ENCODE data around the gene SPR.
A peak's percentile ranks its signal among the peaks of the same experiment; 100 is the strongest.

The SPR gene

DNA sequence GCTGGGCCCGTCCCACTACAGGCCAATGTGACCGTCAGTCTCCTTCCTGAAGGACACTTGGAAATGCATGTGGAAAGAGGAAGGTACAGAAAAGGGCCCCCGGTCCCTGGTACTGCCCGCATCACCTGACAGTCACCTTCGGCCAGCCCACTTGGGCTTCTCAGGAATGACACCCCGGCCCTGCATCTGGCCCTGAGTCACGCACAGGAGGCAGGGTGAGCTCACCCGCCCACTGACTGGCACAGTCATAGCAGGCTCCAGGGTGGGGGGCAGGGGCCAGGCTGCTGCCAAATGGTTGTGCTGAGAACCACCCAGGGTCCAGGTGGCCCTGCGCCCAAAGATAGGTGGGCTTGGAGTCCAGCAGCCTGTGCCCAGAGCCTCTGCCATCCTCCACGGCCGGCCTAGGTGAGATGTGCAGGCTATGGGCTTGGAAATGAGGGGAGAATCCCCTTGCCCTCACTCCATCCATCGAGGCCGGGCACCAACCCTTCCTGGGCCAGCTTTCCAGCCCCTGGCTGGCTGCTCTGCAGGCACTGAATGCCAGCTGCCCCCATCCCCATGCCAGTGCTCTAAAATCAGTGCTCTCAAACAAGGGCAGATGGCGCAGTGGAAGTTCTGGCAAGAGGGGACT is 44.2 kb downstream of the SPR start:
- DNase-seq (ENCODE audit: low spot score), result peak; percentile 58

DNA sequence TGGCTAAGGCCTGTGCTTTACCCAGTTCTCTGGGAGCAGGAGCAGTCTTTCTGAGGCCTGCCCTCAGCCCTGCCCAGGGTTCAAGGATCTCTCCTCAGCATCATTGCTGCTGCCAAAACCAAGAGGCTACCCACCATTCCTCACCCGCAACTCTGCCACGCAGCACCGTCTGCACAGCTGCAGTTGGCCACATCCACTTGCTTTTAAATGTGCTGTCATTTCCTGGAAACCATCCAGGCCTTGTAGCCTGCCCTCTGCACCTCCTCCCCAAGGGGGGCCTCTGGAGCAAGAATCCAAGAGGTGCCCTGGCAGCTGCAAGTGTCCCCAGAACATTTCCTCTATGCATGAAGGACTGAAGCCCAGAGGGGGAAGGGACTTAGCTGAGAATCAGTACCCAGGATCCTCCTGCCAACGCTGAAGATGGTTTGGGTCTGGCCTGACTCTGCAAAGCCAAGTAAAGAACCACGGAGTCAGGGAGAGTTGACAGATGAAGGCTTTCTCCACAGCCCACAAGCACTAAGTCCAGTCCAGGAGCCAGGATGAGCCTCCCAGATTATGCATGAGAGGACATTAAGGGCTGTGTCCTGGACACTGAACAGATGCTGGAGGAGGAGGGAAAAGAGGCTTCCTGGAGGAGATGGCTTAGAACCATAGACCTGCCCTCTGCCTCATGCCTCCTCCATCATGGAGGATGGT is 45.0 kb downstream of the SPR start:
- DNase-seq (ENCODE audit: low spot score), result no peak

DNA sequence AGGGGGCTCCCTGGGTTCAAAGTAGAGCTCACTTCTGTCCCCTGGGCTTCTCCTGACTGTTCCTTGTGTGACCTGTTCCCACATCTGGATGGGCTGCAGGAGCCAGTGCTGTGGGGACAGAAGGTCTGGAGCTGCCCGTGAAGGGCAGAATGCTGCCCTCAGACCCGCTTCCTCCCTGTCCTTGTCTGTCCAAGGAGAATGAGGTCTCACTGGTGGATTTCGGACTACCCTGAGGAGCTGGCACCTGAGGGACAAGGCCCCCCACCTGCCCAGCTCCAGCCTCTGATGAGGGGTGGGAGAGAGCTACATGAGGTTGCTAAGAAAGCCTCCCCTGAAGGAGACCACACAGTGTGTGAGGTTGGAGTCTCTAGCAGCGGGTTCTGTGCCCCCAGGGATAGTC is 45.6 kb downstream of the SPR start:
- DNase-seq (ENCODE audit: low spot score), result no peak

DNA sequence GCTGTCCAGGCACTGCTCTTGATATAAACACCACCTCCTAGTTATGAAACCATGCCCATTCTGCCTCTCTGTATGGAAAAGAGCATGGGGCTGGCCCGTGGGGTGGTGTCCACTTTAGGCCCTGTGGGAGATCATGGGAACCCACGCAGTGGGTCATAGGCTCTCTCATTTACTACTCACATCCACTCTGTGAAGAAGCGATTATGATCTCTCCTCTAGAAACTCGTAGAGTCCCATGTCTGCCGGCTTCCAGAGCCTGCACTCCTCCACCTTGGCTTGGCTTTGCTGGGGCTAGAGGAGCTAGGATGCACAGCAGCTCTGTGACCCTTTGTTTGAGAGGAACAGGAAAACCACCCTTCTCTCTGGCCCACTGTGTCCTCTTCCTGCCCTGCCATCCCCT is 46.0 kb downstream of the SPR start:
- DNase-seq (ENCODE audit: low spot score), result no peak

DNA sequence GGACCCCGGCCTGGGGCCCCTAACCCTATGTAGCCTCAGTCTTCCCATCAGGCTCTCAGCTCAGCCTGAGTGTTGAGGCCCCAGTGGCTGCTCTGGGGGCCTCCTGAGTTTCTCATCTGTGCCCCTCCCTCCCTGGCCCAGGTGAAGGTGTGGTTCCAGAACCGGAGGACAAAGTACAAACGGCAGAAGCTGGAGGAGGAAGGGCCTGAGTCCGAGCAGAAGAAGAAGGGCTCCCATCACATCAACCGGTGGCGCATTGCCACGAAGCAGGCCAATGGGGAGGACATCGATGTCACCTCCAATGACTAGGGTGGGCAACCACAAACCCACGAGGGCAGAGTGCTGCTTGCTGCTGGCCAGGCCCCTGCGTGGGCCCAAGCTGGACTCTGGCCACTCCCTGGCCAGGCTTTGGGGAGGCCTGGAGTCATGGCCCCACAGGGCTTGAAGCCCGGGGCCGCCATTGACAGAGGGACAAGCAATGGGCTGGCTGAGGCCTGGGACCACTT is 46.5 kb downstream of the SPR start:
- DNase-seq (ENCODE audit: low spot score), result no peak

DNA sequence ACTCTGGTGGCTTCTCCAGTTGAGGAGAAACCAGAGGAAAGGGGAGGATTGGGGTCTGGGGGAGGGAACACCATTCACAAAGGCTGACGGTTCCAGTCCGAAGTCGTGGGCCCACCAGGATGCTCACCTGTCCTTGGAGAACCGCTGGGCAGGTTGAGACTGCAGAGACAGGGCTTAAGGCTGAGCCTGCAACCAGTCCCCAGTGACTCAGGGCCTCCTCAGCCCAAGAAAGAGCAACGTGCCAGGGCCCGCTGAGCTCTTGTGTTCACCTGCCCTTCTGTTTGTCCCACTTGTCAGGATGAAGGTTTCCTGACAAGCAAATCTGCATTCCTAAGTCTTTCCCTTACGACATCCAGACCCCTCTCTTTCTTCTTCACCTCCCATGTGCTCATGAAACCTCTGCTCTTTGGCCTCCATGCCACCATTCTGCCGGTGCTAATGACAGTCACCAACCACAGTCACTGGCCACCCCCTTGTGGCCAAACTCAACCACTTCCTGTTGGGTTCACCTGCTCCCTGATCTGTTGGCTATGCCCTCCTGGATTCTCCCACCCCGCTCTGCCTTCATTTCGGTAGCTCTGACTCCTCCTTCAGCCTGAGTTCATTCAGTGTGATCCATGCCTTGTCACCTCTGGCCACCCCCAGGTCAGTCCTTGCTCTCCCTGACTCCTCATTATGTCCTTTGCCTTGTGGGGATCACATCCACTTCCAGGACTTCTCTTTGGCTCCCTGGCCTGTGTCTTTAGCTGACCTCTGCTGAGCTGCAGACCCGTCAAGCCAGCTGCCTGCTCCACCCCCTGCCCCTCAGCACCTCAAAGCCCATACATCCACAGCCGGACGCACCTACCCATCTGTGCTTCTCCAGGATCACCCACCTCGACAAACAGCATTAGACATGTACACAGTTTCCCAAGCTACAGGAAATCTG is 47.7 kb downstream of the SPR start:
- no peak for DNase-seq (ENCODE audit: low spot score)

DNA sequence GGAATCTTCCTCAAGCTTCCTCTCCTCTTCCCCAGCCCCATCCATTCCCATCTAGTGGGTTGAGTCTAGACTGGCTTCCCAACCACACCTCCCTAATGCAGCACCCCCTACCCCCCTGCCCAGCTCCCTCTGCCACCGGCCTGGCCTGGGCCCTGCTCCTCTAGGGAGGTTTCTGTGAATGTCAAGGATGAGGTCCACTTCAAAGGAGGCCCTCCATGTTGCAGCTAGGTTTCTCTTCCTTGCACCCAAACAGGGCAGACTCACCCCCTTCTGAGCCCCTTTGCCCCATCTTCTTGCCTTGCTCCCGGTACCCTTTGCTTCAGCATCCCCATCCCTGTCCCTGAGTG is 48.4 kb downstream of the SPR start:
- no peak for DNase-seq (ENCODE audit: low spot score)

DNA sequence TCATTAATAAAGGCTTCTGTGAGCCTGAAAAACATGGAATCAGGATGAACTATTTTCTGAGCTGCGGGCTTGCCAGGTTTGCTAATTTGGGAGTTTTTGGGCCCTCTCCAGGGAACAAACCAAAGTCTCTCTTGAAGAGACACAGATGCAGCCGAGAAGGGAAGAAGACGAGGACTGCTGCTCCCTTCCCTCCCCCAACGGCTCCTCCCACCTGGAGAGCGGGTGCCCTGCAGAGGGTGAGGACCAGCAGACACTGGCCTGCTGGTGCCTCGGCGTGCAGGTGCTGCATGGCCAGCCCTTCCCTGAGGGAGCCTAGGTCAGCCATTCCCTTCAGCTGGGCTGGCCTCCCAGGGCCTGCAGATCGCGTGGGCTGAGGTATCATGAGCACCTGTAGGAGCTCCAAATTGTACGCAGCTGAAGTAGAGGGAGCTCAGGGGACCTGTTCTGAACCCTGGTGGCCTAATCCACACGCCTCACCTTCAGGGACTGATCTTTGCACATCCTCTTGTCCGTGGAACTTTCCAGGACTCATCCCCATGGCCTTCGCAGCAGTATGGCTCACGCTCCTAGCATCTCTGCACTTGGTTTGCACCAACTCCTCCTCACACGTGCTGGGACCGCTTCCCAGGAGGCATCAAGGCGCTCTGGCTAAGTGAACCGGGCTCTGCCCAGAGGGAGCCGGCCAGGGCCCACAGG is 49.6 kb downstream of the SPR start:
- no peak for DNase-seq (ENCODE audit: low spot score)

DNA sequence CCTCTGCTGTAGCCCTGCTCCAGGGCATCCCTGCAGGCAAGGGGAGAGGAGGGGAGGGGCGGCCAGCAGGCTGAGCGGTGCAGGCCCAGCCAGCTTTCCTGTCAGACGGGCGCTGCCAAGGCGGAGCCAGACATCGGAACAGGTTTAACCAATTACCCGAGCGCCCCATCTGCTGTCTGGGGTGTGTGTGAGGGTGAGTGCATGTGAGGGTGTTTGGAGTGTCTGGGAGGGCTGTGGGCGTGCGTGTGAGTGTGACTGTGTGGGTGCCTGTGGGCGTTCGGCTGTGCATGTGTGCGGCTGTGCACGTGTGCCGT is 50.1 kb downstream of the SPR start:
- DNase-seq (ENCODE audit: low spot score), result peak; percentile 56

DNA sequence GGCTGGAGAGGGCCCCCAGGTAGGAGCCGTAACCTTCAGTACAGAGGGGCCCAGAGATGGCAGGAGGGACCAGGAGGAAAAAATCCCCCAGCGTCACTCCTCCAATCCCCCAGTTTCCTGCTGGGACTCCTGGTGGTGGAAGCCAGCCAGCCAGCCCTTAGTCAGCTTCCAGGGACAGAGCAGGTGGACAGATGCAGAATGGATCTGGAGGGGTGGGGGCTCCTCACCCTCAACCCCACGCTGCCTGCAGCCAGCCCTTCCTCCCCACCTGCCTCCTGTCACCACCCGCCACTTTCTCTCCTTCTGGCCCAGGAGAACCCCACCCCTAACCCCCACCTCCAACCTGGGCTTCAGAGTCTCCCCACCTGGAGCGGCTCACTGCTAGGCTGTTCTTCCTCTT is 51.2 kb downstream of the SPR start:
- DNase-seq (ENCODE audit: low spot score), result no peak

DNA sequence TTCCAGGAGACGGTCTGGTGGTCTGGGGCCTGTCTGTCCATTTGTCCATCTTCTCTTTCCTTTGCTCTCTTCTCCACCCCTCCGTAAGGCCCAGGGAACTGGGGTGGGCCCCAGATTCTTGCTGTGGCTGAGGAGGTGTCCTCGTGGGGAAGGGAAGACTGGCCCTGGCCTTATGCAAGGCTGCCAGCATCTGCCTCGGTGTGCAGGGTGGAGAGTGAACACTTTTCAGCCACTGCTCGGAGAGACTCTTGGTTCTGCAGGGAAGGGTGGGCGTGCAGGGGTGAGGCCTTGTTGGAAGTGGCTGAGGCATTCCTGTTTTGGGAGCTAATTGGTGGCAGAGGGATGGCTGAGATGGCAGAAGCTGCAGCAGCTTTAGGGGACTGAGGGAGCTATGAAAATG is 53.2 kb downstream of the SPR start:
- DNase-seq (ENCODE audit: low spot score), result no peak

DNA sequence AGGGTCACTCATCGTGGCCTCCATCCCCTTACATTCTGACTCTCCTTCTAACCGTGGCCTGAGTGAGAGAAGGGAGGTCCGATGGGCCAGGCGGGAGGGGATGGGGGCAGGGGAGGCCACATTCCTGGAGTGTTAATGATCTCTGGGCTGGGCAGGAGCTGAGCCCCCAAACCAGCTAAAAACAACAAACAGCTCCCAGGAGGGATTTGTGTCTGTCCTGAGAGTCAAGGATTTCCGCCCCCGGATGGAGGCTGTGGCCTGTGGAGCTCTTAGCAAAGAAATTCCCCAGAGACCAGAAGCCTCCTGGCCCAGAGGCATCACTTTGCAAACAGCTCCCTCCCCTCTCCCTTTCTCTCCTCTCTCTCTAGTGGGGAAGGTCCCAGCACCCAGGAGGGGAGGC is 53.6 kb downstream of the SPR start:
- peak; percentile 45 for DNase-seq (ENCODE audit: low spot score)
